Adrenal gland (tissue), 12 donors: Measurements from ENCODE around the gene ARHGEF28. TPM values are rescaled to one million over a fixed set of nuclear protein-coding genes. Genes with fewer than 3 reads are reported as not detected.
A peak's percentile ranks its signal among the peaks of the same experiment; 100 is the strongest.

Source experiments
- DNase-seq, 7 donors: peaks; one replicate each; pipeline ENCODE4 v3.0.0-alpha.2; 2019 to 2020
- H3K27ac ChIP-seq, 5 donors: fragments of 200-600 bp; sonication (generic) in 4 of 5; 1 replicate in 3 of 5; 2 replicates in 2 of 5; pipeline versions ENCODE4 v1.5.1 to v1.8.0; 2016 to 2020; ENCODE audit warnings: mild to moderate bottlenecking in 1 of 5
- H3K27me3 ChIP-seq: fragments of 200-600 bp; 2 replicates; pipeline ENCODE4 v1.8.0; 2021
- H3K36me3 ChIP-seq, 2 donors: fragments of 200-600 bp; replicated peaks in 1 of 2; 1 replicate in 1 of 2; 2 replicates in 1 of 2; pipeline versions ENCODE4 v1.5.1 to v1.8.0; 2018 to 2022
- H3K4me1 ChIP-seq, 2 donors: fragments of 200-600 bp; replicated peaks in 1 of 2; 1 replicate in 1 of 2; 2 replicates in 1 of 2; pipeline versions ENCODE4 v1.5.1 to v1.8.0; 2018 to 2021
- H3K4me3 ChIP-seq, 4 donors: fragments of 200-600 bp; sonication (generic) in 3 of 4; one replicate each; pipeline ENCODE4 v1.5.1; 2016 to 2018
- H3K9me3 ChIP-seq, 3 donors: fragments of 200-600 bp; sonication (generic) in 1 of 3; replicated peaks in 1 of 3; 1 replicate in 2 of 3; 2 replicates in 1 of 3; pipeline versions ENCODE4 v1.5.1 to v1.8.0; 2016 to 2021
- CTCF ChIP-seq, 6 experiments: fragments of 450-650 bp in 4 of 6; fragments of 200-600 bp in 2 of 6; sonication (generic) in 1 of 6; IDR thresholded peaks; 1 replicate in 5 of 6; 2 replicates in 1 of 6; pipeline versions ENCODE4 v1.5.1 to v1.8.0; 2016 to 2021; ENCODE audit warnings: antibody characterized with exemption in 6 of 6, mild to moderate bottlenecking in 2 of 6, moderate library complexity in 1 of 6
- POLR2A ChIP-seq, 2 donors: fragments of 450-650 bp; IDR thresholded peaks; one replicate each; pipeline ENCODE4 v1.6.1; 2017; ENCODE audit warnings: antibody characterized with exemption in 2 of 2, mild to moderate bottlenecking in 2 of 2, moderate library complexity in 1 of 2
- WGBS, 4 donors: extraction: QIAGEN DNeasy Blood & Tissue Kit in 2 of 4; methylation state at CpG; one replicate each; pipeline versions ENCODE4 v1.1.5 to v1.1.7; 2013 to 2017; 5-methylcytosine and 5-hydroxymethylcytosine counted together
- intact Hi-C, 2 donors: fragments of 100-400 bp; cut with DNase I; formaldehyde crosslinking; loops; one replicate each; pipeline versions ENCODE4 v1.14.1 to v1.15.0; 2022 to 2023
- polyA plus RNA-seq, 3 donors: library from polyadenylated mRNA; stranded (reverse); fragments of 200-250 nt in 2 of 3; fragments of 350-450 nt in 1 of 3; fragmentation: Illumina TruSeq in 1 of 3; extraction: RNeasy Lipid Tissue Mini Kit (QIAGEN cat#74804) in 1 of 3; gene quantifications; one replicate each; pipeline ENCODE4 v1.2.3, GENCODE V29; 2013 to 2014
- total RNA-seq, 9 donors: library from RNA; depleted of rRNA in 4 of 9; stranded (reverse); fragments of >200 nt in 4 of 9; fragments of 120-200 nt in 1 of 9; fragmentation: NEBNext Ultra II Directional in 1 of 9; extraction: Animal tissue kit (Norgen Biotek cat#: 25700) in 1 of 9; gene quantifications; one replicate each; pipeline versions ENCODE4 v1.1.0 to v1.2.4, GENCODE V29; 2013 to 2023
- donor health status: healthy with polysubstance abuse.
- donor health status: Bipolar disorder and iron deficiency.
- donor health status: DM: yes; HTN: yes; CAD: no.
- donor health status: DM: no; HTN: no; CAD: no.
- donor health status: DM: no; HTN: no; CAD: no.
- donor health status: DM: yes; HTN: yes; CAD: no.

ARHGEF28 gene
- total and polyA plus RNA-seq, 12 donors = 25.3 to 138 (median 42.4) TPM

GRCh38 chr5:73942783-73943182 lies 316.8 kb downstream of the ARHGEF28 start:
- intact Hi-C loops = no loop called here
- H3K36me3 ChIP-seq = no peaks in the 10 kb centered on the region
- no peak overlapping the region for H3K4me3 ChIP-seq
- TF ChIP-seq POLR2A (IDR thresholded peaks at IDR 0.05) (no peak), CTCF (IDR thresholded peaks at IDR 0.05) (no peak)
- H3K27me3 ChIP-seq = no peaks in the 10 kb centered on the region
- DNase-seq = no peak
- H3K4me1 ChIP-seq = no peaks in the 10 kb centered on the region
- no peaks in the 10 kb centered on the region for H3K9me3 ChIP-seq
- WGBS, 4 donors = 94 to 100% (median 100%) methylated on average over 1 of the region's 1 CpG
- no peak overlapping the region for H3K27ac ChIP-seq

GRCh38 chr5:73943397-73943796 lies 317.4 kb downstream of the ARHGEF28 start:
- Histone ChIP-seq H3K27me3 (no peaks in the 10 kb centered on the region), H3K27ac (no peak overlapping the region), H3K36me3 (no peaks in the 10 kb centered on the region), H3K4me3 (no peak overlapping the region), H3K9me3 (no peaks in the 10 kb centered on the region), H3K4me1 (no peaks in the 10 kb centered on the region)
- DNase-seq = no peak
- 76 to 92% (median 87%) methylated on average over 1 of the region's 1 CpG for WGBS, 4 donors
- TF ChIP-seq CTCF (IDR thresholded peaks at IDR 0.05) (no peak), POLR2A (IDR thresholded peaks at IDR 0.05) (no peak)
- intact Hi-C loops = no loop called here

GRCh38 chr5:73944581-73944980 lies 318.6 kb downstream of the ARHGEF28 start:
- no peaks in the 10 kb centered on the region for H3K36me3 ChIP-seq
- H3K27ac ChIP-seq = no peak overlapping the region
- intact Hi-C loops = no loop called here
- 52 to 88% (median 75%) methylated on average over 1 of the region's 1 CpG for WGBS, 4 donors
- H3K4me3 ChIP-seq = no peak overlapping the region
- no peak for DNase-seq
- H3K27me3 ChIP-seq = no peaks in the 10 kb centered on the region
- TF ChIP-seq CTCF (IDR thresholded peaks at IDR 0.05) (no peak), POLR2A (IDR thresholded peaks at IDR 0.05) (no peak)
- no peaks in the 10 kb centered on the region for H3K9me3 ChIP-seq
- no peaks in the 10 kb centered on the region for H3K4me1 ChIP-seq

GRCh38 chr5:73945505-73945904 lies 319.5 kb downstream of the ARHGEF28 start:
- Histone ChIP-seq H3K36me3 (no peaks in the 10 kb centered on the region), H3K4me1 (no peaks in the 10 kb centered on the region), H3K4me3 (no peak overlapping the region), H3K27me3 (no peaks in the 10 kb centered on the region), H3K9me3 (no peaks in the 10 kb centered on the region), H3K27ac (no peak overlapping the region)
- no peak for DNase-seq
- WGBS, 4 donors = 90 to 96% (median 92%) methylated on average over 7 of the region's 7 CpGs
- intact Hi-C loops = no loop called here
- TF ChIP-seq POLR2A (IDR thresholded peaks at IDR 0.05) = no peak
- TF ChIP-seq CTCF (IDR thresholded peaks at IDR 0.05) = peak in 1 of 6 experiments; percentile 9
